ENCODE data around the gene SBF2.

- TF ChIP-seq CTCF (IDR thresholded peaks at IDR 0.05; ENCODE audit: borderline replicate concordance, extremely low read depth, low read length, poor library complexity, severe bottlenecking) (no peak), EZH2 (IDR thresholded peaks at IDR 0.05; ENCODE audit: borderline replicate concordance, low read depth, low read length, severe bottlenecking) (no peak)
Measured at GRCh38 chr11:9774591-9775397, 519.2 kb downstream of the SBF2 start.
